Measurements from ENCODE around the gene SLC25A26. TPM values are rescaled to one million over a fixed set of nuclear protein-coding genes. Genes with fewer than 3 reads are reported as not detected.
A peak's percentile ranks its signal among the peaks of the same experiment; 100 is the strongest.

SLC25A26 gene
- total and polyA plus RNA-seq, 3 experiments from 2014 or later, result 18.9 to 38.4 (median 22.5) TPM

DNA sequence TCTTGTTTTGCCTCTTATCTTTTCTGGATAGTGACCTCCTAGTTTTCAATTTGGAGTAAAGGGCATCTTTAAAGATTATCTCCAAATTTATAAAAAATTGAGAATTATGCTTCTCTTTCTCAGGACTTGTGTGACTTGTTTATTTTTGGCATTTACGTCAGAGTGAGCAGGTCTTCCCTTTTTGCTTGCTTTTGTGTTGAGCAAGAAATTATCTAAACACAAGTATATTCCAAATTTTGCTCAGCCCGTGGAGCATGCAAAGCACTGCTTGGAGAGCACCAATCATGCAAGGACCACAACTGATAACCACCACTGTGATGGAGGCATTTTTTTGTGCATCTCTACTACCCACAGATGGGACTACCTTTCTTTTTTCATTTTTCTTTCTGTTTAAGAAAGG, 7.1 kb downstream of the SLC25A26 start:
- Histone ChIP-seq H3K27me3 (ENCODE audit: insufficient read depth, low read length, poor library complexity, severe bottlenecking) (no peaks in the 10 kb centered on the region), H3K9me3 (ENCODE audit: low read length) (no peaks in the 10 kb centered on the region), H3K36me3 (ENCODE audit: insufficient read depth, low read length) (no peaks in the 10 kb centered on the region), H3K27ac (ENCODE audit: low read depth, low read length) (no peak overlapping the region), H3K4me1 (ENCODE audit: insufficient read depth, low read length) (no peaks in the 10 kb centered on the region), H3K4me3 (ENCODE audit: low read length) (no peak overlapping the region)
- CTCF ChIA-PET, result no interaction called here
- Mint-ChIP-seq H3K27me3 (peaks cover 0 to 1% of the 10 kb centered on the region in 2 donors), H3K9me3 (no peaks in the 10 kb centered on the region), H3K27ac (no peak overlapping the region), H3K4me1 (peaks cover 29 to 73% (median 70%) of the 10 kb centered on the region in 3 donors), H3K4me3 (peak overlapping the region in 1 of 7 donors; percentile 17), H3K36me3 (peaks cover 6 to 42% (median 12%) of the 10 kb centered on the region in 3 donors)
- no peak for DNase-seq
- POLR2A ChIA-PET, result no interaction called here

DNA sequence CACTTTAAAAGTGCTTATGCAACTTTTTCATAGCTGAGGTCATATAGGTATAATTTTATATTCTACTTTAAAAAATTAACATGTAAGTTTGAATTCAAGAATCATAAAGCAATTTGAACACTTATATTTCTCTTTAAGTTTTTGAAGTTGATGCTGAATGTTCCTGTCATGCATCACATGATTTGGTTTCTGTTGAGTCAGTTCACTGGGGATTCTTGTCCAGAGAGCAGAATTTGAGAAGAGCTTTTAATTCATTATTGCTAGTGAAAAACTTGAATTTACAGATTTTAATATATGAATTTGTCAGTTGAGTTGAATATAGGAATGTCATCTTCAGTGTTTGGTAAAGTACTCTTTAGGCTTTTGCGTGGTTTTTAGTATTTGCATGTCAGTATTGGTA, 7.9 kb downstream of the SLC25A26 start:
- Mint-ChIP-seq H3K4me3 (no peak overlapping the region), H3K27me3 (peaks cover 0 to 1% of the 10 kb centered on the region in 2 donors), H3K9me3 (no peaks in the 10 kb centered on the region), H3K27ac (no peak overlapping the region), H3K4me1 (peaks cover 28 to 71% (median 63%) of the 10 kb centered on the region in 3 donors), H3K36me3 (peaks cover 6 to 34% (median 10%) of the 10 kb centered on the region in 3 donors)
- CTCF ChIA-PET, result no interaction called here
- no peak for DNase-seq
- Histone ChIP-seq H3K9me3 (ENCODE audit: low read length) (no peaks in the 10 kb centered on the region), H3K4me1 (ENCODE audit: insufficient read depth, low read length) (no peaks in the 10 kb centered on the region), H3K27me3 (ENCODE audit: insufficient read depth, low read length, poor library complexity, severe bottlenecking) (no peaks in the 10 kb centered on the region), H3K27ac (ENCODE audit: low read depth, low read length) (no peak overlapping the region), H3K4me3 (ENCODE audit: low read length) (no peak overlapping the region), H3K36me3 (ENCODE audit: insufficient read depth, low read length) (no peaks in the 10 kb centered on the region)
- POLR2A ChIA-PET, result no interaction called here

DNA sequence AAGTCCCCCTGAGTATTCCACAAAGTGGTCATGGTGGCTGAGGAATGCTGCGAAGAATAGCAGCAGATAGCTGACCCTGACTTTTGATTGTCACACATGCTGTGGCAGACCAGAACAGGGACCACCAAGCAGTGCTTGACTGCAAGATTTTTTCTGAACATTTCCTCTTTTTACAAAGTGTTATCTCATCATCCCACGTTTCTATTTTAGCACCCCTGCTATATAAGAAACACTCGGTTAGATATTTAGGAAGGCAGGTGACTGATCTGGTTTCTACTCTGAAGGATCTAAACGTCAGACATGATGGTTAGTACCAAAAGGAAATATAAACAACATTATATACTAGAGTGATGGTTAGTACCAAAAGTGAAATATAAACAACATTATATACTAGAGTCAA, 9.1 kb downstream of the SLC25A26 start:
- CTCF ChIA-PET, result interaction anchor here (0.7 to 1.1 kb wide), 2 partner anchors 22 to 24 kb away, joined by 4 read pairs; no protein-coding TSS in a partner anchor
- no peak overlapping the region for H3K4me3 ChIP-seq (ENCODE audit: low read length)
- H3K27ac ChIP-seq (ENCODE audit: low read depth, low read length), result no peak overlapping the region
- Mint-ChIP-seq H3K27ac (no peak overlapping the region), H3K27me3 (peaks cover 0 to 1% of the 10 kb centered on the region in 2 donors), H3K4me1 (peaks cover 26 to 68% (median 54%) of the 10 kb centered on the region in 3 donors), H3K4me3 (no peak overlapping the region), H3K9me3 (no peaks in the 10 kb centered on the region), H3K36me3 (peaks cover 6 to 24% (median 10%) of the 10 kb centered on the region in 3 donors)
- no peak for DNase-seq
- H3K36me3 ChIP-seq (ENCODE audit: insufficient read depth, low read length), result no peaks in the 10 kb centered on the region
- H3K4me1 ChIP-seq (ENCODE audit: insufficient read depth, low read length), result no peaks in the 10 kb centered on the region
- no peaks in the 10 kb centered on the region for H3K27me3 ChIP-seq (ENCODE audit: insufficient read depth, low read length, poor library complexity, severe bottlenecking)
- POLR2A ChIA-PET, result no interaction called here
- no peaks in the 10 kb centered on the region for H3K9me3 ChIP-seq (ENCODE audit: low read length)

DNA sequence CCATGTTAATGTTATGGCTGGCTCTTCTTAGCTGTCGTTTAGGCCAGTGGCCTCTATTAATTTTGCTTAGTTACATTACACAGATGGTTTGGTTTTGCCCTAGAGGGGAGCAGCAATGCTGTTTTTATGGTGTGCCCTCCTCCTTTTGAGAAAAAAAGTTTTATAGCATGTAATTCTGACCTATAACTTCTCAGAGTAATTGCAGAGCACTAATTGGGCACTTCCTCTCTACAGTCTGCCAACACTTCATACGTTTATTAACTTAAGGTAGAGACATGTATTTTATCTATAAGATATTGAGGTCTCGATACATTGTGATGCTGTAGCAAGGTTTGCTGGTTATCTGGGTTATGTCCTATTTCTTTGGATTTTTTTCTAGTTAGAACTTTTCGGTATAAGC, 12.2 kb downstream of the SLC25A26 start:
- ChIA-PET POLR2A (no interaction called here), CTCF (no interaction called here)
- H3K9me3 ChIP-seq (ENCODE audit: low read length), result no peaks in the 10 kb centered on the region
- no peak overlapping the region for H3K27ac Mint-ChIP-seq
- no peaks in the 10 kb centered on the region for H3K9me3 Mint-ChIP-seq
- no peak overlapping the region for H3K4me3 Mint-ChIP-seq
- H3K27me3 ChIP-seq (ENCODE audit: insufficient read depth, low read length, poor library complexity, severe bottlenecking), result no peaks in the 10 kb centered on the region
- H3K4me3 ChIP-seq (ENCODE audit: low read length), result no peak overlapping the region
- no peak overlapping the region for H3K27ac ChIP-seq (ENCODE audit: low read depth, low read length)
- no peaks in the 10 kb centered on the region for H3K4me1 ChIP-seq (ENCODE audit: insufficient read depth, low read length)
- no peaks in the 10 kb centered on the region for H3K27me3 Mint-ChIP-seq
- H3K36me3 Mint-ChIP-seq, result peaks cover 6 to 22% (median 11%) of the 10 kb centered on the region in 3 donors
- H3K4me1 Mint-ChIP-seq, result peaks cover 17 to 53% (median 36%) of the 10 kb centered on the region in 3 donors
- no peak for DNase-seq
- H3K36me3 ChIP-seq (ENCODE audit: insufficient read depth, low read length), result peaks cover 9% of the 10 kb centered on the region

DNA sequence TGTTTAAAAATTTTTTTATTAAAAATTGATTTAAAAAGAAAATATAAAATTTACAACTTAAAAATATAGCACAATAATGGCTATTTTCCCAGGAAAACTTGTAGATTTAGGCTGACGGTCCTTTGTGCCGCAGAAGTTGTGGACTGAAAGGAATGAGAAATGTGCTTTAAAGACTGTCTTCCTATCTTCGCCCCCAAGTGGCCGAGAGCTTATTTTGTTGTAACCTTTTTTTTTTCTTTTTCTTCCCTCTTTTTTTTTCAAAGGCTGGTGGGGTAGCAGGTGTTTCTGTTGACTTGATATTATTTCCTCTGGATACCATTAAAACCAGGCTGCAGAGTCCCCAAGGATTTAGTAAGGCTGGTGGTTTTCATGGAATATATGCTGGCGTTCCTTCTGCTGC, 15.5 kb downstream of the SLC25A26 start:
- no peaks in the 10 kb centered on the region for H3K27me3 Mint-ChIP-seq
- POLR2A ChIA-PET, result interaction anchor here (0.6 kb wide), 1 partner anchor 762 kb away, joined by 5 read pairs; no protein-coding TSS in a partner anchor
- CTCF ChIA-PET, result no interaction called here
- H3K36me3 Mint-ChIP-seq, result peaks cover 17 to 38% (median 27%) of the 10 kb centered on the region in 3 donors
- H3K4me1 Mint-ChIP-seq, result peaks cover 17 to 37% (median 21%) of the 10 kb centered on the region in 3 donors
- H3K27ac Mint-ChIP-seq, result no peak overlapping the region
- H3K36me3 ChIP-seq (ENCODE audit: insufficient read depth, low read length), result peaks cover 9% of the 10 kb centered on the region
- no peak for DNase-seq
- H3K9me3 ChIP-seq (ENCODE audit: low read length), result peaks cover 9% of the 10 kb centered on the region
- H3K4me3 ChIP-seq (ENCODE audit: low read length), result no peak overlapping the region
- H3K27ac ChIP-seq (ENCODE audit: low read depth, low read length), result no peak overlapping the region
- H3K4me3 Mint-ChIP-seq, result no peak overlapping the region
- no peaks in the 10 kb centered on the region for H3K4me1 ChIP-seq (ENCODE audit: insufficient read depth, low read length)
- peaks cover 4 to 11% (median 10%) of the 10 kb centered on the region in 5 donors for H3K9me3 Mint-ChIP-seq
- no peaks in the 10 kb centered on the region for H3K27me3 ChIP-seq (ENCODE audit: insufficient read depth, low read length, poor library complexity, severe bottlenecking)

DNA sequence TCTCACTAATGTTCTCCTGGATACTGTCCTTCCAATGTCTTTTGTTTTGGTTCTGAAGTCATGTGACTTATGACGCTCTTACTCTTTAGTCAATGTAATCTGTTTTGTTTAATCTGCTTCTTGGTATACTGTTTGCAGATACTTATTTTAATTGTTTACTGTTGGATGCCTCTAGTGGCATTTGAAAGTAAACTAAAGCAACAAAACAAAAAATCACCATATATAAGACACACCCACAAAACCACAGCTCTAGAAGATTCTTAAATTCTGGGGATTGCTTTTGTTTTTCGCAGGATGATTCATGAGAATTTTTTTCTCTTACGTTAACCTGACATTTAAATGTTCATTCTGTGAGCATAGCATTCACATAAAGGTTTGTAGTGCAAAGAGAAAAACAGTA, 16.8 kb downstream of the SLC25A26 start:
- Histone ChIP-seq H3K36me3 (ENCODE audit: insufficient read depth, low read length) (peaks cover 9% of the 10 kb centered on the region), H3K4me1 (ENCODE audit: insufficient read depth, low read length) (no peaks in the 10 kb centered on the region), H3K27ac (ENCODE audit: low read depth, low read length) (no peak overlapping the region), H3K9me3 (ENCODE audit: low read length) (peaks cover 9% of the 10 kb centered on the region), H3K4me3 (ENCODE audit: low read length) (no peak overlapping the region), H3K27me3 (ENCODE audit: insufficient read depth, low read length, poor library complexity, severe bottlenecking) (no peaks in the 10 kb centered on the region)
- Mint-ChIP-seq H3K4me1 (peaks cover 12 to 30% (median 19%) of the 10 kb centered on the region in 3 donors), H3K27me3 (no peaks in the 10 kb centered on the region), H3K27ac (no peak overlapping the region), H3K9me3 (peaks cover 4 to 11% (median 10%) of the 10 kb centered on the region in 5 donors), H3K4me3 (no peak overlapping the region), H3K36me3 (peaks cover 17 to 45% (median 27%) of the 10 kb centered on the region in 3 donors)
- DNase-seq, result no peak
- POLR2A ChIA-PET, result no interaction called here
- CTCF ChIA-PET, result no interaction called here

DNA sequence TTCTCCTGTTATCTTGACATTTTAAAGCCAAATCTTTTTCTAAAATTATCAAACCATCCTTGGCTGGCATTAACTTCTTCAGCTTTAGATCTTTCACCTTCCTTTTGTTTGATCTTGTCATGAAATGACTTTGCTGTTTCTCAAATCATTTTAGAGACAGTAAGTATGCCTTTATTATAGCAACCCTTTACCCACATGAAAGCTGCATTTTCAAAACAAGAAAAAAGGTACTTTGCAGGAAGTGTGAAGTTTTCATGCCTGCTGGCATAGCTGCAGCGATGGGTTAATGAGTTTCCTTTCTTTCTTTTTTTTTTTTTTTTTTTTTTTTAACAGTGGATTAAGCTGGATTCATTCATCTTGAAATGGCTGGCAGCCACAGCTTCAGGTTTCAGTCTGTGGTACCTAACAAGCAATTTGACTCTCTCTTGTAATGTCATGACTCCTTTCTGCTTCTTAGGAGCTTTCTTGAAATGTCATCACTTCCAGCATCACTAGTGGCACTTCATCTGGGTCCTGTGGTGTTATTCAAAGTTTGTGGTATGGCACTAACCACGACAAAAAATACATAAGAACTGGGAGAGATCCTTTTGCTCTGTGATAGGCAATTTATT, 18.8 kb downstream of the SLC25A26 start:
- H3K27ac ChIP-seq (ENCODE audit: low read depth, low read length), result no peak overlapping the region
- Mint-ChIP-seq H3K4me1 (peaks cover 8 to 19% (median 15%) of the 10 kb centered on the region in 3 donors), H3K9me3 (peaks cover 4 to 11% (median 10%) of the 10 kb centered on the region in 5 donors), H3K27me3 (no peaks in the 10 kb centered on the region), H3K27ac (no peak overlapping the region), H3K36me3 (peaks cover 22 to 63% (median 30%) of the 10 kb centered on the region in 3 donors), H3K4me3 (no peak overlapping the region)
- peaks cover 9% of the 10 kb centered on the region for H3K9me3 ChIP-seq (ENCODE audit: low read length)
- ChIA-PET POLR2A (no interaction called here), CTCF (no interaction called here)
- H3K4me3 ChIP-seq (ENCODE audit: low read length), result no peak overlapping the region
- H3K27me3 ChIP-seq (ENCODE audit: insufficient read depth, low read length, poor library complexity, severe bottlenecking), result no peaks in the 10 kb centered on the region
- H3K36me3 ChIP-seq (ENCODE audit: insufficient read depth, low read length), result peaks cover 17% of the 10 kb centered on the region
- H3K4me1 ChIP-seq (ENCODE audit: insufficient read depth, low read length), result no peaks in the 10 kb centered on the region
- peak in 1 of 5 donors; percentile 20 for DNase-seq

DNA sequence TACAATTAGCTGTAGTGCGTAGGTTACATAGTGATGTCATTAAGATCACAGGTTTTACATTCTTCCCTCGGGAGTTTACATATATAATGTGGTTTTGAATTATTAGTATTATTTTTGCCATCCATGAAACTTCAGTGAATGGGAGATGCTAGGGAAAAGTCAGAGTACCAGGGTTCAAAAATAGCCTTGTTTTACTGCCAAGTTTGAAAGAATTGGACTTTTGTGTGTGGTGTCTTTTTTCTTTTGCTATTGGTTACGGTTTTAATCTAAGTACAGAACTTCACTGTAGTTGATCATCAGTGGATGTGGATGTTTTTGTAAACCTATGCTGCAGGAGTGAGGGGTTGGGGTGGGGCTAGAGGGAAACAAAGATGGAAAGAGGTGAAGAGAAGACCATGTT, 20.7 kb downstream of the SLC25A26 start:
- H3K36me3 ChIP-seq (ENCODE audit: insufficient read depth, low read length), result peaks cover 20% of the 10 kb centered on the region
- ChIA-PET CTCF (no interaction called here), POLR2A (no interaction called here)

More for the DNA sequence above, 20.7 kb downstream of the SLC25A26 start:
- Mint-ChIP-seq H3K27ac (peak overlapping the region in 1 of 8 donors; percentile 26), H3K36me3 (peaks cover 28 to 76% (median 29%) of the 10 kb centered on the region in 3 donors), H3K9me3 (peaks cover 4 to 11% (median 10%) of the 10 kb centered on the region in 5 donors), H3K27me3 (no peaks in the 10 kb centered on the region), H3K4me1 (peaks cover 8 to 15% (median 13%) of the 10 kb centered on the region in 3 donors), H3K4me3 (no peak overlapping the region)
- no peaks in the 10 kb centered on the region for H3K27me3 ChIP-seq (ENCODE audit: insufficient read depth, low read length, poor library complexity, severe bottlenecking)
- H3K4me3 ChIP-seq (ENCODE audit: low read length), result no peak overlapping the region
- H3K27ac ChIP-seq (ENCODE audit: low read depth, low read length), result no peak overlapping the region
- peaks cover 9% of the 10 kb centered on the region for H3K9me3 ChIP-seq (ENCODE audit: low read length)
- H3K4me1 ChIP-seq (ENCODE audit: insufficient read depth, low read length), result no peaks in the 10 kb centered on the region
- no peak for DNase-seq
